Stimulated activated naive B cell treated with anti-CD40 and anti-IgM and Interleukin-4, amounts not matched to agents 10 μg/mL and 1 μg/mL and 100 μg/mL, for 72 hours (primary cell): Measurements from ENCODE around the gene IMPA2.
A peak's percentile ranks its signal among the peaks of the same experiment; 100 is the strongest.
"Not testable (repeated sequence)": the region's sequence is repeated elsewhere in the genome, so short reads cannot be mapped to it uniquely, and the experiment has no call there.

ENCODE experiments used
- ATAC-seq, 2 donors: fragments of 150-1000 bp; cut with Tn5 transposase; replicated peaks; 2 replicates each; pipeline ENCODE4 v1.10.0; 2021; ENCODE audit warnings: moderate library complexity in 1 of 2
- DNase-seq: peaks from one replicate; pipeline ENCODE4 v3.0.0; 2021
- H3K27ac Mint-ChIP-seq: one replicate; pipeline ENCODE4 v1.8.0; 2022; ENCODE audit warnings: mild to moderate bottlenecking, mixed read lengths
- H3K27me3 Mint-ChIP-seq, 2 donors: one replicate each; pipeline ENCODE4 v1.8.0; 2022; ENCODE audit warnings: mixed read lengths in 2 of 2
- H3K36me3 Mint-ChIP-seq, 2 donors: one replicate each; pipeline ENCODE4 v1.8.0; 2022; ENCODE audit warnings: mixed read lengths in 2 of 2, mild to moderate bottlenecking in 1 of 2
- H3K4me1 Mint-ChIP-seq, 2 donors: one replicate each; pipeline ENCODE4 v1.8.0; 2022; ENCODE audit warnings: mixed read lengths in 2 of 2, mild to moderate bottlenecking in 1 of 2
- H3K4me3 Mint-ChIP-seq, 2 donors: one replicate each; pipeline ENCODE4 v1.8.0; 2022; ENCODE audit warnings: mild to moderate bottlenecking in 2 of 2, mixed read lengths in 2 of 2, moderate library complexity in 1 of 2
- H3K9me3 Mint-ChIP-seq, 2 donors: one replicate each; pipeline ENCODE4 v1.8.0; 2022; ENCODE audit warnings: mixed read lengths in 2 of 2, mild to moderate bottlenecking in 1 of 2

The IMPA2 gene

DNA sequence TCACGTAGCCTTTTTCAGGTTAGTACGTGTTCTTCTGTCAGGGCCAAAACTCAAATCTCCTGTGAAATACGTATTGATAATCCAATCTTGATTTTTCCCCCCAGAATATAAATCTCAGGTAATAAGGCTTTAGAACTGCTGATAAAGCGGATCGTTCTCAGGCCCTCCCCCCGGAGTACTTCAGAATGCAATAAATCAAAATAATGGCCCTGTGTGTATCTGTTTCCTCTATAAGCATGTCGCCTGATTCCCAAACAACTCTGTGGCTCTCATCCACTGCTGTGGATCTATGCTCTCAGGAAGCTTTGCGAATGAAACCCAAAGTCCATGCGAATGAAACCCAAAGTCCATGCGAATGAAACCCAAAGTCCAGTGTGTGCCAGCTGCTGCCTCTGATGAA, 49.4 kb downstream of the IMPA2 start:
- Mint-ChIP-seq H3K27ac (no peak overlapping the region), H3K36me3 (no peaks in the 10 kb centered on the region), H3K4me1 (peaks cover 14 to 25% of the 10 kb centered on the region in 2 donors), H3K27me3 (no peaks in the 10 kb centered on the region), H3K4me3 (no peak overlapping the region), H3K9me3 (no peaks in the 10 kb centered on the region)
- DNase-seq = no peak
- ATAC-seq = no peak

GRCh38 chr18:12031181-12031580, 49.9 kb downstream of the IMPA2 start:
- no peak overlapping the region for H3K4me3 Mint-ChIP-seq
- DNase-seq (no peak), ATAC-seq (no peak)
- no peaks in the 10 kb centered on the region for H3K27me3 Mint-ChIP-seq
- no peaks in the 10 kb centered on the region for H3K36me3 Mint-ChIP-seq
- H3K9me3 Mint-ChIP-seq = no peaks in the 10 kb centered on the region
- peaks cover 14 to 25% of the 10 kb centered on the region in 2 donors for H3K4me1 Mint-ChIP-seq
- no peak overlapping the region for H3K27ac Mint-ChIP-seq

- Mint-ChIP-seq H3K4me3 (no peak overlapping the region), H3K27me3 (no peaks in the 10 kb centered on the region), H3K9me3 (no peaks in the 10 kb centered on the region), H3K36me3 (no peaks in the 10 kb centered on the region), H3K27ac (no peak overlapping the region), H3K4me1 (peaks cover 14 to 25% of the 10 kb centered on the region in 2 donors)
- DNase-seq (no peak), ATAC-seq (no peak)
These were observed 50.5 kb downstream of the IMPA2 start for GRCh38 chr18:12031846-12032245.

DNA sequence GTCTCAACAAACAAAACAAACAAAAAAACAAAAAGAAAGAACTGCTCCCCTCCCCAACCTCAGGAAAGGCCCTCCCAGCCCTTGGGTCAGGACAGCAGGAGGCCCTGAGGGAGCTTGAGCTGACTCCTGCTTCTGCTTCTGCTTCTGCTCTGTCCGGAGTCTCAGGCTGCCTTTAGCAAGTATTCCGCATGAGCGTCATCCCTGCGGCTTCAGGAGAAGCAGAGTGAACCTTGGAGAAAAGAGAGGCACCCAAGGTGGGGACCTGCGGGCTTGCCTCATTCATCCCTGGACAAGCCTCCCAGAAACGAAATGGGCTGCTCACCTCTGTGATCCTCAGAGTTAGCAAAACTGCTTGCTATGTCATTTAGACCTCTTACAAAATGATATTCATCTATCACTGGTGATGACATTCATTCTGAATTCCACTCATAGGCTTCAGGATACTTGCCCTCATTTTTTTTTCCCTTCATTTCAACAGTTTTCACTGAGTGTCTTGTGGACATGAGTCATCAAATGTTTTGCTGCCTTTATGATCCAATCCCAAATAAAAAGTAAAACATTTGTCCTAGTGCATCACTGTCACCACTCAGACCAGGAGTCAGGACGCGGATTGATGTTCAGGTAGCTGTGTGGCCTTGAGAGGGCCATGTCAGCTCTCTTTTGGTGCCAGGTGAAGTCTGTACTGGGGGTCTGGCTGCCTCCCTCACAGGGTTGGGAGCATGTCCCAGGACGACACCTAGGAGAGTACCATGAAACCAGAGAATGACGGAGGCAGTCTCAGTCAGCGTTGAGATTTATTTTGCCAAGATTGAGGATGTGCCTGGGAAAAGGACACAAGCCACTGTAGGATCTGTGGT, 51.7 kb downstream of the IMPA2 start:
- no peak overlapping the region for H3K4me3 Mint-ChIP-seq
- peaks cover 12 to 23% of the 10 kb centered on the region in 2 donors for H3K4me1 Mint-ChIP-seq
- no peak overlapping the region for H3K27ac Mint-ChIP-seq
- peaks cover 3 to 4% of the 10 kb centered on the region in 2 donors for H3K27me3 Mint-ChIP-seq
- ATAC-seq (no peak), DNase-seq (no peak)
- no peaks in the 10 kb centered on the region for H3K36me3 Mint-ChIP-seq
- H3K9me3 Mint-ChIP-seq = no peaks in the 10 kb centered on the region

DNA sequence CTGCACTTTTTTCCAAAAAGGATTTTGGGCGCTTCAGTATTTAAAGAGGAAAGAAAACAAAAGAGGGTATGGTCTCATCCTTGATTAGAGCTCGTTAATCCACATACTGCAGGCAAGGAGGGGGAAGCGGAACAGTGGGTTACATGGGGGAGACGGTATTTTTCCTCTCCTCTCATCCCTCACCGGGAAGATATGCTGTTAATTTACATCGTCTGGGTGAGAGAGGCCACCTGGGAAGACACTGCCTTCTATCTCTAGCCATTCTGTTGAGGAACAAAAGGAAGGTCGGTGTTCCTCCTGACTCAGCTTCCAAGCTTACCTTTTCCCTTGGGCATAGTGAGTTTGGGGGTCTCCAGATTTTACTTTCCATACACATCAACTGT, 52.3 kb downstream of the IMPA2 start:
- H3K36me3 Mint-ChIP-seq = no peaks in the 10 kb centered on the region
- ATAC-seq (no peak), DNase-seq (no peak)
- peaks cover 9 to 22% of the 10 kb centered on the region in 2 donors for H3K4me1 Mint-ChIP-seq
- H3K27ac Mint-ChIP-seq = no peak overlapping the region
- H3K9me3 Mint-ChIP-seq = no peaks in the 10 kb centered on the region
- peaks cover 6 to 10% of the 10 kb centered on the region in 2 donors for H3K27me3 Mint-ChIP-seq
- no peak overlapping the region for H3K4me3 Mint-ChIP-seq

- ATAC-seq (peak; percentile 18 to 39), DNase-seq (no peak)
- Mint-ChIP-seq H3K9me3 (no peaks in the 10 kb centered on the region), H3K27ac (peak overlapping the region; percentile 14), H3K4me1 (peaks cover 15 to 26% of the 10 kb centered on the region in 2 donors), H3K27me3 (peaks cover 11 to 16% of the 10 kb centered on the region in 2 donors), H3K36me3 (no peaks in the 10 kb centered on the region), H3K4me3 (no peak overlapping the region)
These were observed 53.2 kb downstream of the IMPA2 start for GRCh38 chr18:12034241-12035100.

DNA sequence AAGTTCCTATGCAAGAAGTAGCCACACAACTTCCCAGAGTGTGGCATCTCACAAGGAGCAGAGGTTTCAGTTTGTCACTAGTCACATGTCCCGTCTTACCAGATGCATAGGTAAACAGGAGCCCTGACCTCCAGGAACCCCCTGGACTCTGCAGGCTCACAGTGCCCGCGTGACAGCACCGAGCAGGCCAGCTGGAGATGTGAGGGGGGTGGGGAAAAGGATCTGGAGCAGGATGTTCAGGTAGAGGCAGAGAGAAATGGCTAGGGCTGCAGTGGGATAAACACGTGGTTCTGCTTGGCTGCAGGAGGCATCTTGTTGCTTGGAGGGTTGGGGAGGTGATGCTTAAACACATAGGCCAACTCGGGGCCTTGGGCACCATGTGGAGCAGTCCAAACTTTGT, 54.2 kb downstream of the IMPA2 start:
- no peaks in the 10 kb centered on the region for H3K9me3 Mint-ChIP-seq
- H3K27ac Mint-ChIP-seq = no peak overlapping the region

DNA sequence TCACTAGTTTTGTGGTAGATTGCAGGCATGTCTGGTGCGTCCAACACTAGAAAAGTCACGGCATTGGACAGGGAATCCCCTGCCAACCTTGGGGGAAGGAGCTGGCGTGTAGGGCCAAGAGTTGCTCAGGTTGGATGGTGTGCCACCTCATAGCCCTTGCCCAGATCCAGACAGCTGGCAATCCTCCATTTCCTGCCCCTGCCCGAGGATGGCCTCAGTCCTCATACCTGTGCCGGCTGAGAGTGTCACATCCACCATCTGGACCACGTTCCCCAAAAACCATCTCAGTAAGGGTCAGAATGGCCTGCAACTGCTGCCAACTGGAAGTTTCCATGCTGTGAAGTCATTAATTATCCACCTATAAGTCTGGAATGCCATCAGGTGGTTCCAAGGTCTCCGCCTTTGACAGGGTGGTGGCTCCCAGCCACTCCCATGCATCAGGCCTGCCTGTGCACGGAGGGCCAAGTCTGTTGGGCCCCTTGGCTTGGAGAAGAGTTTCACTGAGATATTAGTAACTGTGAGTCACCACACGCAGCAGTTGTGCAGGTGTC, 55.0 kb downstream of the IMPA2 start:
- Mint-ChIP-seq H3K4me3 (no peak overlapping the region), H3K36me3 (no peaks in the 10 kb centered on the region)

More for the DNA sequence above, 54.2 kb downstream of the IMPA2 start:
- Mint-ChIP-seq H3K27me3 (peaks cover 18 to 24% of the 10 kb centered on the region in 2 donors), H3K4me3 (no peak overlapping the region), H3K4me1 (peaks cover 15 to 26% of the 10 kb centered on the region in 2 donors), H3K36me3 (no peaks in the 10 kb centered on the region)
- ATAC-seq (no peak), DNase-seq (no peak)

DNA sequence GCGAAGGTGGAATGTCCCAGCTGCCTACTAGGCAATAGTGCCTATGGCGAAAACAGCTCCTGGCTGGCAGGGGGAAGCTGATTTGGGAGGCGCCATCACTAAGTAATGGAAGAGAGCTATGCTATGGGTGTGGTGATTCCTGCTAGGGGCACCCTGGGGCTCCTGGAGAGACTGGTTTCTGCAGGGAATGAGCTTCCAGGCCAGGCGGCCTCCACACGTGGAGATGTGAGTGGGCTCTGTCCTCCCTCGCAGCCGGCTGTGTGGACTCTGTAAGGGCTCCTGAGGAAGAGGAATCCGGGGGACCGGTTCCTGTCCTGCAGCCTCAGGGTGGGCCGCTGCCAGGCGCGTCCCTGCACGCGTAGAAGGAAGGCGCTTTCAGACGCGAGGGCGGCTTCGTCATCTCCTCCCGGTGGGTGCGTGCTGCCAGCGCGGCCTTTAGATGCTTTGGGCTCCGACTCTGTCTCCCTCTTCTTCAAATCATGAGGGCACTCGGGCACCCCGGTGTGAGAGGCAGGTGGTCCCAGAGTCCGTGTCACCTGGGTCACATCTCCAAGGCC, 56.9 kb downstream of the IMPA2 start:
- peak overlapping the region; percentile 53 to 88 for H3K4me3 Mint-ChIP-seq
- DNase-seq (no peak), ATAC-seq (peak; percentile 23 to 31)

More for the DNA sequence above, 55.0 kb downstream of the IMPA2 start:
- ATAC-seq = no peak
- Mint-ChIP-seq H3K9me3 (no peaks in the 10 kb centered on the region), H3K27me3 (peaks cover 23 to 32% of the 10 kb centered on the region in 2 donors), H3K27ac (no peak overlapping the region), H3K4me1 (peaks cover 15 to 26% of the 10 kb centered on the region in 2 donors)
- no peak for DNase-seq

GRCh38 chr18:12038639-12039539, 57.6 kb downstream of the IMPA2 start:
- Mint-ChIP-seq H3K27me3 (peaks cover 37 to 48% of the 10 kb centered on the region in 2 donors), H3K4me3 (peak overlapping the region; percentile 86 to 88), H3K27ac (peak overlapping the region; percentile 59), H3K4me1 (peaks cover 19 to 26% of the 10 kb centered on the region in 2 donors), H3K36me3 (no peaks in the 10 kb centered on the region), H3K9me3 (no peaks in the 10 kb centered on the region)
- ATAC-seq = peak; percentile 90 to 91
- peak; percentile 66 for DNase-seq

More for the DNA sequence above, 56.9 kb downstream of the IMPA2 start:
- Mint-ChIP-seq H3K36me3 (no peaks in the 10 kb centered on the region), H3K27ac (no peak overlapping the region), H3K9me3 (no peaks in the 10 kb centered on the region), H3K4me1 (peaks cover 19 to 26% of the 10 kb centered on the region in 2 donors), H3K27me3 (peaks cover 36 to 48% of the 10 kb centered on the region in 2 donors)

DNA sequence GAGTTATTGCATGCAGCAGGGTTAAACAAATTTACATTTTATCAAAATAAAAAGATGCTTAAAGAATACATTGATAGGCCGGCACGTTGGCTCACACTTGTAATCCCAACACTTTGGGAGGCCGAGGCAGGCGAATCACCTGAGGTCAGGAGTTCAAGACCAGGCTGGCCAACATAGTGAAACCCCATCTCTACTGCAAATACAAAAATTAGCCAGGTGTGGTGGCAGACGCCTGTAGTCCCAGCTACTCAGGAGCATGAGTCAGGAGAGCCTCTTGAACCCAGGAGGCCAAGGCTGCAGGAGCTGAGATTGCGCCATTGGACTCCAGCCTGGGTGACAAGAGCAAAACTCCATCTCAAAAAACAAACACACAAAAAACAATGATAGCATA, 58.2 kb downstream of the IMPA2 start:
- ATAC-seq, H3K9me3 Mint-ChIP-seq, DNase-seq, H3K27ac Mint-ChIP-seq, H3K36me3 Mint-ChIP-seq, H3K4me3 Mint-ChIP-seq: not testable (repeated sequence)
- peaks cover 40 to 49% of the 10 kb centered on the region in 2 donors for H3K27me3 Mint-ChIP-seq
- peaks cover 16 to 22% of the 10 kb centered on the region in 2 donors for H3K4me1 Mint-ChIP-seq

DNA sequence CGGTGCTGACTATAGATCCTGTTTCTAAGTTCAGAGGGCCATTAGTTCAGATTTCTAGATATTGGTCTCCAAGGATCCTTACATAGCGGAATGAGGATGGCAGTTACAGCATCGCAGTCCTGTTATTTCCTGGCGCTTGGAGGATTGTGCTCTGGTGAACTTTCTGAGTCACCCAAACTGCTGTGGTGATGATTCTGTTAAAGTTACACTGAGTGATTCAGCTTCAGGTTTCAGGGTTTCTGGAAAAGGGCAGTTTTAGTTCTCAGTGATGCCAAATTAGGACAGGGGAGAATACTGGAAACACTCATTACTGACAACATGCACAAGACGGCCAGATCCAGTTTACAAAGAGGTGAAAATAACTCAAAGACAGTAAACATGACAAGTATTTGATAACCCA, 60.3 kb downstream of the IMPA2 start:
- H3K36me3 Mint-ChIP-seq = no peaks in the 10 kb centered on the region
- H3K27ac Mint-ChIP-seq = no peak overlapping the region
- H3K27me3 Mint-ChIP-seq = peaks cover 40 to 52% of the 10 kb centered on the region in 2 donors
- ATAC-seq (peak; percentile 36 to 56), DNase-seq (no peak)
- H3K9me3 Mint-ChIP-seq = no peaks in the 10 kb centered on the region
- H3K4me1 Mint-ChIP-seq = peaks cover 10 to 12% of the 10 kb centered on the region in 2 donors
- H3K4me3 Mint-ChIP-seq = no peak overlapping the region

DNA sequence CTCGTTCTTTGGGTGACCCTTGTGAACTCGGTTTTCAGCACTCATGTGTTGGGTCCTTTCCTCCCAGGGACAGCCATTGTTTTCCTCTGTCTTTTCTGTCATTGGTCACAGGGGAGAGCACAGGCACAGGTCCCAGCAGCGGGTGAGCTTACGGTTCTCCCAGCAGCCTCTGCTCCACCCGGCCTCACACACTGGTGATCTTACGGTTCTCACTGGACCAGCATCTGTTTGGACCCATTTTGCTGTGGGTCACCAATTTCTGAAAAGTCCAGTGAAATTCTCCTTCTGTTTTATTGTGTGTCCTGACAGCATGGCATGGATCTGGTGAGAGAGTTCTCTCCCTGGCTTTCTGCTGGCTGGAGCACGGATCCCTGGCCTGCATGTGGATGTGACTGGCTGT, 62.5 kb downstream of the IMPA2 start:
- no peak overlapping the region for H3K4me3 Mint-ChIP-seq
- H3K36me3 Mint-ChIP-seq = no peaks in the 10 kb centered on the region
- ATAC-seq (no peak), DNase-seq (no peak)
- peaks cover 32 to 41% of the 10 kb centered on the region in 2 donors for H3K27me3 Mint-ChIP-seq
- no peaks in the 10 kb centered on the region for H3K9me3 Mint-ChIP-seq
- peaks cover 17 to 18% of the 10 kb centered on the region in 2 donors for H3K4me1 Mint-ChIP-seq
- H3K27ac Mint-ChIP-seq = no peak overlapping the region
